HL-60 (cell line): ENCODE measurements around the gene MRGPRG.

Experiments
- DNase-seq, 2 experiments: peaks; one replicate each; pipeline ENCODE4 v3.0.0-alpha.2; 2010 to 2020; ENCODE audit warnings: low read depth in 1 of 2, low spot score in 1 of 2
- H3K27ac ChIP-seq: fragments of 250-450 bp; sonication (Bioruptor Pico); replicated peaks from 2 replicates; pipeline ENCODE4 v1.5.1; 2020; ENCODE audit warnings: mild to moderate bottlenecking, moderate library complexity
- H3K27me3 ChIP-seq: fragments of 250-450 bp; sonication (Bioruptor Pico); 2 replicates; pipeline ENCODE4 v1.5.1; 2021; ENCODE audit warnings: mild to moderate bottlenecking, moderate library complexity; ENCODE audit not compliant: insufficient read depth, poor library complexity, severe bottlenecking
- H3K4me3 ChIP-seq: replicated peaks from 2 replicates; pipeline ENCODE4 v1.5.1; 2011; ENCODE audit warnings: mild to moderate bottlenecking, control low read depth, low read length; ENCODE audit not compliant: insufficient read depth
- CTCF ChIP-seq: IDR thresholded peaks from one replicate; pipeline ENCODE4 v1.5.1; 2011; ENCODE audit warnings: low read length, control low read depth, inconsistent platforms; ENCODE audit not compliant: insufficient read depth
- GABPA ChIP-seq: IDR thresholded peaks from 2 replicates; pipeline ENCODE4 v1.6.1; 2012; ENCODE audit warnings: low read depth
- POLR2AphosphoS5 ChIP-seq: IDR thresholded peaks from 2 replicates; pipeline ENCODE4 v1.6.1; 2012; ENCODE audit warnings: low read depth
- REST ChIP-seq: IDR thresholded peaks from 2 replicates; pipeline ENCODE4 v1.6.1; 2012; ENCODE audit warnings: low read depth; ENCODE audit not compliant: insufficient replicate concordance
- SPI1 ChIP-seq: IDR thresholded peaks from 2 replicates; pipeline ENCODE4 v1.6.1; 2012; ENCODE audit warnings: low read depth, mild to moderate bottlenecking, borderline replicate concordance

Gene MRGPRG

GRCh38 chr11:3220521-3221407, 2.2 kb upstream of the MRGPRG start:
- Histone ChIP-seq H3K4me3 (no peak overlapping the region), H3K27ac (no peak overlapping the region), H3K27me3 (peaks cover 7% of the 10 kb centered on the region)
- TF ChIP-seq GABPA (no peak), SPI1 (no peak), CTCF (no peak), POLR2AphosphoS5 (no peak), REST (no peak)
- no peak for DNase-seq

GRCh38 chr11:3220101-3220500, 1.5 kb upstream of the MRGPRG start:
- Histone ChIP-seq H3K27ac (no peak overlapping the region), H3K4me3 (no peak overlapping the region), H3K27me3 (peaks cover 7% of the 10 kb centered on the region)
- no peak for TF ChIP-seq CTCF
- no peak for TF ChIP-seq REST
- TF ChIP-seq GABPA: no peak
- no peak for TF ChIP-seq SPI1
- no peak for TF ChIP-seq POLR2AphosphoS5
- DNase-seq: no peak

GRCh38 chr11:3219281-3219892, 774 bp upstream of the MRGPRG start:
- TF ChIP-seq POLR2AphosphoS5 (no peak), CTCF (no peak), GABPA (no peak), REST (no peak), SPI1 (no peak)
- DNase-seq: no peak
- Histone ChIP-seq H3K4me3 (no peak overlapping the region), H3K27ac (no peak overlapping the region), H3K27me3 (peaks cover 7% of the 10 kb centered on the region)
